HG03378 (cell line): ENCODE results near the gene SOCS3.
A peak's percentile ranks its signal among the peaks of the same experiment; 100 is the strongest.

Experiments used
- ATAC-seq: cut with Tn5 transposase; IDR thresholded peaks from one replicate; pipeline ENCODE4 v1.9.1; 2021; ENCODE audit warnings: mild to moderate bottlenecking, moderate library complexity; ENCODE audit not compliant: unreplicated experiment

The SOCS3 gene

GRCh38 chr17:78368854-78369495, 9.1 kb upstream of the SOCS3 start:
- no peak for ATAC-seq

GRCh38 chr17:78368348-78368747, 8.5 kb upstream of the SOCS3 start:
- no peak for ATAC-seq

- no peak for ATAC-seq
Observed at GRCh38 chr17:78367193-78367592, 7.3 kb upstream of the SOCS3 start.

- no peak for ATAC-seq
Observed at GRCh38 chr17:78366109-78366848, 6.4 kb upstream of the SOCS3 start.

- ATAC-seq: no peak
Observed at GRCh38 chr17:78365561-78366108, 5.8 kb upstream of the SOCS3 start.

- ATAC-seq: no peak
Observed at GRCh38 chr17:78364436-78365281, 4.8 kb upstream of the SOCS3 start.

- no peak for ATAC-seq
Observed at GRCh38 chr17:78362671-78363070, 2.8 kb upstream of the SOCS3 start.

- no peak for ATAC-seq
Observed at GRCh38 chr17:78362232-78362631, 2.4 kb upstream of the SOCS3 start.

- ATAC-seq: no peak
Observed at GRCh38 chr17:78361225-78361701, 1.4 kb upstream of the SOCS3 start.

- no peak for ATAC-seq
Observed at GRCh38 chr17:78360371-78361224, 721 bp upstream of the SOCS3 start.

- ATAC-seq: no peak
Observed at GRCh38 chr17:78359321-78359996, 418 bp downstream of the SOCS3 start.

GRCh38 chr17:78358538-78359320, 1.1 kb downstream of the SOCS3 start:
- no peak for ATAC-seq

- ATAC-seq: no peak
Observed at GRCh38 chr17:78357672-78358537, 2.0 kb downstream of the SOCS3 start.

GRCh38 chr17:78357177-78357586, 2.7 kb downstream of the SOCS3 start:
- ATAC-seq: no peak

GRCh38 chr17:78356101-78356713, 3.7 kb downstream of the SOCS3 start:
- peak; percentile 71 for ATAC-seq

- no peak for ATAC-seq
Observed at GRCh38 chr17:78355701-78356100, 4.2 kb downstream of the SOCS3 start.

GRCh38 chr17:78355045-78355641, 4.7 kb downstream of the SOCS3 start:
- no peak for ATAC-seq
